IMR-90 (cell line): ENCODE results near the gene LRP6. TPM values are rescaled to one million over a fixed set of nuclear protein-coding genes. Genes with fewer than 3 reads are reported as not detected.

Source experiments
- ATAC-seq: fragments of 200-7000 bp; cut with Tn5 transposase; 2 replicates; pipeline ENCODE4 v1.9.1; 2020; ENCODE audit warnings: low read depth, mild to moderate bottlenecking, moderate library complexity
- BruUV-seq: library from RNA; stranded (reverse); fragments of 400-500 nt; replicated peaks from 2 replicates; lab custom pipeline; 2021; lab: Mats Ljungman, UMichigan
- CTCF ChIA-PET: fragments of 300-600 bp; formaldehyde crosslinking; extraction: SDS; loops from one replicate; lab custom pipeline; 2021; ENCODE audit warnings: antibody characterized with exemption; lab: Yijun Ruan, JAX
- POLR2A ChIA-PET: fragments of 300-600 bp; sonication (Branson Sonifier 250); formaldehyde crosslinking; loops from one replicate; lab custom pipeline; 2022; ENCODE audit warnings: antibody characterized with exemption; ENCODE audit not compliant: unreplicated experiment; lab: Charles Lee
- DNase-seq: peaks from one replicate; pipeline ENCODE4 v3.0.0; 2013
- H2AFZ ChIP-seq: replicated peaks from 2 replicates; pipeline ENCODE3; 2013; ENCODE audit warnings: low read length, mild to moderate bottlenecking; ENCODE audit not compliant: poor library complexity
- H2AK5ac ChIP-seq: 2 replicates; pipeline ENCODE4 v1.6.1; 2013; ENCODE audit warnings: low read depth, low read length, inconsistent platforms
- H2AK9ac ChIP-seq: replicated peaks from 2 replicates; pipeline ENCODE3; 2013; ENCODE audit warnings: mild to moderate bottlenecking, low read depth, low read length, moderate library complexity; ENCODE audit not compliant: poor library complexity
- H2BK120ac ChIP-seq: 2 replicates; pipeline ENCODE4 v1.6.1; 2013; ENCODE audit warnings: low read depth, low read length, inconsistent platforms
- H2BK15ac ChIP-seq: 3 replicates; pipeline ENCODE4 v1.6.1; 2013; ENCODE audit warnings: low read depth, low read length, inconsistent platforms
- H2BK20ac ChIP-seq: 2 replicates; pipeline ENCODE4 v1.6.1; 2013; ENCODE audit warnings: low read depth, mild to moderate bottlenecking, inconsistent platforms, low read length, moderate library complexity
- H2BK5ac ChIP-seq: 2 replicates; pipeline ENCODE4 v1.6.1; 2013; ENCODE audit warnings: mild to moderate bottlenecking, low read depth, low read length, inconsistent platforms; ENCODE audit not compliant: poor library complexity, severe bottlenecking
- H3K14ac ChIP-seq: replicated peaks from 2 replicates; pipeline ENCODE4 v1.6.1; 2013; ENCODE audit warnings: low read depth, low read length, inconsistent platforms
- H3K18ac ChIP-seq: 2 replicates; pipeline ENCODE4 v1.6.1; 2013; ENCODE audit warnings: low read depth, low read length, control low read depth
- H3K23ac ChIP-seq: 2 replicates; pipeline ENCODE4 v1.6.1; 2013; ENCODE audit warnings: low read depth, low read length, inconsistent platforms
- H3K27ac ChIP-seq: 2 replicates; pipeline ENCODE4 v1.5.1; 2013; ENCODE audit warnings: mild to moderate bottlenecking, control low read depth, low read length; ENCODE audit not compliant: insufficient read depth
- H3K27me3 ChIP-seq: 2 replicates; pipeline ENCODE4 v1.6.1; 2013; ENCODE audit warnings: low read length; ENCODE audit not compliant: control insufficient read depth, insufficient read depth
- H3K36me3 ChIP-seq: 2 replicates; pipeline ENCODE4 v1.6.1; 2013; ENCODE audit warnings: low read length, mixed read lengths; ENCODE audit not compliant: control insufficient read depth, insufficient read depth
- H3K4ac ChIP-seq: 2 replicates; pipeline ENCODE4 v1.6.1; 2013; ENCODE audit warnings: low read depth, low read length, inconsistent platforms
- H3K4me1 ChIP-seq: 2 replicates; pipeline ENCODE4 v1.6.1; 2013; ENCODE audit warnings: low read length, mixed read lengths; ENCODE audit not compliant: control insufficient read depth, insufficient read depth
- H3K4me2 ChIP-seq: 2 replicates; pipeline ENCODE4 v1.6.1; 2013; ENCODE audit warnings: low read depth, mild to moderate bottlenecking, control low read depth, low read length, moderate library complexity
- H3K4me3 ChIP-seq: 2 replicates; pipeline ENCODE4 v1.5.1; 2013; ENCODE audit warnings: low read depth, mild to moderate bottlenecking, control low read depth, low read length, moderate library complexity; ENCODE audit not compliant: insufficient read depth
- H3K56ac ChIP-seq: 2 replicates; pipeline ENCODE4 v1.6.1; 2013; ENCODE audit warnings: low read length, inconsistent platforms; ENCODE audit not compliant: insufficient read depth; ENCODE audit errors: extremely low read depth
- H3K79me1 ChIP-seq, 2 experiments: 2 replicates each; pipeline ENCODE4 v1.6.1; 2013; ENCODE audit warnings: low read length in 2 of 2, inconsistent platforms in 1 of 2, low read depth in 1 of 2
- H3K9ac ChIP-seq: 2 replicates; pipeline ENCODE4 v1.6.1; 2013; ENCODE audit warnings: low read depth, low read length, control low read depth
- H3K9me1 ChIP-seq: 2 replicates; pipeline ENCODE4 v1.6.1; 2013; ENCODE audit warnings: low read length, inconsistent platforms; ENCODE audit not compliant: insufficient read depth
- H3K9me3 ChIP-seq: 2 replicates; pipeline ENCODE4 v1.6.1; 2013; ENCODE audit warnings: low read length; ENCODE audit not compliant: control insufficient read depth, insufficient read depth
- H4K20me1 ChIP-seq: 2 replicates; pipeline ENCODE4 v1.6.1; 2013; ENCODE audit warnings: low read length, inconsistent platforms; ENCODE audit not compliant: insufficient read depth
- H4K5ac ChIP-seq: 2 replicates; pipeline ENCODE4 v1.6.1; 2013; ENCODE audit warnings: mild to moderate bottlenecking, low read depth, low read length, control low read depth
- H4K8ac ChIP-seq, 2 experiments: 2 replicates each; pipeline ENCODE4 v1.6.1; 2013; ENCODE audit warnings: low read depth in 2 of 2, low read length in 2 of 2, control low read depth in 1 of 2, inconsistent platforms in 1 of 2
- H4K91ac ChIP-seq: 2 replicates; pipeline ENCODE4 v1.6.1; 2013; ENCODE audit warnings: low read depth, low read length, inconsistent platforms; ENCODE audit not compliant: insufficient read depth
- CEBPB ChIP-seq: IDR thresholded peaks from 2 replicates; pipeline ENCODE4 v1.6.1; 2012; ENCODE audit warnings: low read depth, low read length, improper control_type of control experiment
- CHD1 ChIP-seq: IDR thresholded peaks from 2 replicates; pipeline ENCODE4 v1.6.1; 2012; ENCODE audit warnings: low read depth, low read length, improper control_type of control experiment
- ELK1 ChIP-seq: fragments of 150-350 bp; IDR thresholded peaks from 2 replicates; pipeline ENCODE4 v1.6.1; 2016; ENCODE audit warnings: low read depth, mild to moderate bottlenecking, low read length, moderate library complexity, borderline replicate concordance
- FOS ChIP-seq: fragments of 150-350 bp; IDR thresholded peaks from 2 replicates; pipeline ENCODE4 v1.6.1; 2016; ENCODE audit warnings: low read depth, low read length
- MAZ ChIP-seq: IDR thresholded peaks from 2 replicates; pipeline ENCODE4 v1.6.1; 2012; ENCODE audit warnings: low read depth, mild to moderate bottlenecking, low read length, improper control_type of control experiment, moderate library complexity, borderline replicate concordance
- MXI1 ChIP-seq: IDR thresholded peaks from 2 replicates; pipeline ENCODE4 v1.6.1; 2012; ENCODE audit warnings: low read depth, mild to moderate bottlenecking, low read length, moderate library complexity, borderline replicate concordance
- NFE2L2 ChIP-seq: fragments of 150-350 bp; IDR thresholded peaks from 2 replicates; pipeline ENCODE4 v1.6.1; 2016; ENCODE audit warnings: low read depth, mild to moderate bottlenecking, low read length
- POLR2A ChIP-seq: IDR thresholded peaks from 2 replicates; pipeline ENCODE4 v1.6.1; 2012; ENCODE audit warnings: mild to moderate bottlenecking, low read depth, low read length
- USF2 ChIP-seq: fragments of 150-350 bp; IDR thresholded peaks from 2 replicates; pipeline ENCODE4 v1.6.1; 2017; ENCODE audit warnings: mild to moderate bottlenecking, antibody characterized with exemption, low read length, low read depth
- WGBS, 2 experiments: methylation state at CpG; one replicate each; pipeline versions ENCODE4 v1.1.5 to v1.1.7; 2013; ENCODE audit warnings: missing lambda C conversion rate in 2 of 2; ENCODE audit not compliant: insufficient read length in 1 of 2; ENCODE audit errors: extremely low coverage in 2 of 2; 5-methylcytosine and 5-hydroxymethylcytosine counted together
- dilution Hi-C: fragments of 300-500 bp; cut with HindIII; formaldehyde crosslinking; loops from one replicate; pipeline ENCODE4 v1.14.3; 2018; ENCODE audit warnings: low sequenced_read_pairs; ENCODE audit not compliant: unreplicated experiment
- in situ Hi-C: fragments of 300-500 bp; cut with MboI; formaldehyde crosslinking; loops from 3 replicates; pipeline ENCODE4 v1.14.3; 2019; ENCODE audit warnings: low sequenced_read_pairs, inconsistent platforms, mixed read lengths
- intact Hi-C: fragments of 100-400 bp; cut with micrococcal nuclease; formaldehyde crosslinking; loops from 2 replicates; pipeline ENCODE4 v1.10.0; 2022
- polyA plus RNA-seq, 3 experiments: library from polyadenylated mRNA; depleted of rRNA; stranded (reverse); fragments of >200 nt; gene quantifications; 2 replicates each; pipeline ENCODE4 v1.2.3, GENCODE V29; 2012; ENCODE audit warnings: low replicate concordance in 1 of 3
- total RNA-seq: library from RNA; depleted of rRNA; stranded (reverse); fragments of >200 nt; gene quantifications from 2 replicates; pipeline ENCODE4 v1.2.3, GENCODE V29; 2012

LRP6 gene
- total and polyA plus RNA-seq, 2 of the 4 experiments (the other 2 are of a cell fraction): 14.2 to 32.1 TPM

GRCh38 chr12:12210416-12210815 is 56.4 kb downstream of the LRP6 start:
- no peak overlapping the region for H3K4me3 ChIP-seq
- H4K8ac ChIP-seq: no peak overlapping the region
- H4K91ac ChIP-seq: no peak overlapping the region
- H3K27ac ChIP-seq: no peak overlapping the region
- H4K5ac ChIP-seq: no peak overlapping the region
- BruUV-seq: no TSS peak
- DNase-seq (no peak), ATAC-seq (no peak)
- ChIA-PET POLR2A (no interaction called here), CTCF (no interaction called here)
- H2AK5ac ChIP-seq: no peak overlapping the region
- no peak overlapping the region for H2BK5ac ChIP-seq
- H2BK20ac ChIP-seq: no peak overlapping the region
- in situ Hi-C loops (no loop called here), dilution Hi-C loops (no loop called here), intact Hi-C loops (no loop called here)
- H3K4me1 ChIP-seq: peaks cover 3% of the 10 kb centered on the region; the same call in 1 of the 2 replicates
- H3K18ac ChIP-seq: no peak overlapping the region
- H3K9ac ChIP-seq: no peak overlapping the region
- no peaks in the 10 kb centered on the region for H3K9me3 ChIP-seq
- WGBS, 2 experiments: no CpG with 5 or more reads among the region's 1 CpG
- no peaks in the 10 kb centered on the region for H3K36me3 ChIP-seq
- no peak for TF ChIP-seq CEBPB
- TF ChIP-seq MAZ: no peak
- no peak for TF ChIP-seq CHD1
- no peak for TF ChIP-seq ELK1
- no peak for TF ChIP-seq POLR2A
- TF ChIP-seq MXI1: no peak
- no peak for TF ChIP-seq USF2
- TF ChIP-seq FOS: no peak
- TF ChIP-seq NFE2L2: no peak
- no peak overlapping the region for H3K14ac ChIP-seq
- peaks cover 20% of the 10 kb centered on the region; the same call in 1 of the 2 replicates for H4K20me1 ChIP-seq
- H2AK9ac ChIP-seq: no peak overlapping the region
- H3K9me1 ChIP-seq: peaks cover 3% of the 10 kb centered on the region; the same call in 1 of the 2 replicates
- H2BK15ac ChIP-seq: no peak overlapping the region
- H3K79me1 ChIP-seq: peaks cover 18 to 68% of the 10 kb centered on the region in 2 experiments
- H3K4ac ChIP-seq: no peak overlapping the region
- no peak overlapping the region for H3K23ac ChIP-seq
- no peak overlapping the region for H2BK120ac ChIP-seq
- no peak overlapping the region for H3K4me2 ChIP-seq
- H3K56ac ChIP-seq: no peak overlapping the region
- H3K27me3 ChIP-seq: no peaks in the 10 kb centered on the region
- no peak overlapping the region for H2AFZ ChIP-seq
